SK-N-SH treated with all-trans-retinoic acid at 6 μM for 48 hours (cell line): ENCODE data around the gene RNF168.

Experiments
- ARNTL ChIP-seq: fragments of 450-650 bp; formaldehyde crosslinking; IDR thresholded peaks from 2 replicates; pipeline ENCODE4 v1.5.0; 2020; ENCODE audit warnings: low read depth, mild to moderate bottlenecking, moderate library complexity, borderline replicate concordance
- BACH2 ChIP-seq: fragments of 250-450 bp; sonication (Bioruptor Pico); IDR thresholded peaks from 2 replicates; pipeline ENCODE4 v1.9.0; 2021; ENCODE audit warnings: mild to moderate bottlenecking, borderline replicate concordance
- TOX ChIP-seq: fragments of 250-450 bp; sonication (Bioruptor Pico); IDR thresholded peaks from 2 replicates; pipeline ENCODE4 v1.8.0; 2021; ENCODE audit warnings: mild to moderate bottlenecking, moderate library complexity, borderline replicate concordance
- ZNF8 ChIP-seq: fragments of 450-650 bp; formaldehyde crosslinking; IDR thresholded peaks from 2 replicates; pipeline ENCODE4 v1.5.0; 2020; ENCODE audit warnings: mild to moderate bottlenecking, moderate library complexity
- TF ChIP-seq, protein P1 (sequence below): fragments of 250-450 bp; sonication (Bioruptor Pico); IDR thresholded peaks from 2 replicates; pipeline ENCODE4 v1.8.0; 2020; ENCODE audit warnings: mild to moderate bottlenecking, moderate library complexity, borderline replicate concordance
- TF ChIP-seq, protein P2 (sequence below): fragments of 250-450 bp; sonication (Bioruptor Pico); IDR thresholded peaks from 2 replicates; pipeline ENCODE4 v1.5.0; 2020; ENCODE audit warnings: mild to moderate bottlenecking, moderate library complexity

DNA sequence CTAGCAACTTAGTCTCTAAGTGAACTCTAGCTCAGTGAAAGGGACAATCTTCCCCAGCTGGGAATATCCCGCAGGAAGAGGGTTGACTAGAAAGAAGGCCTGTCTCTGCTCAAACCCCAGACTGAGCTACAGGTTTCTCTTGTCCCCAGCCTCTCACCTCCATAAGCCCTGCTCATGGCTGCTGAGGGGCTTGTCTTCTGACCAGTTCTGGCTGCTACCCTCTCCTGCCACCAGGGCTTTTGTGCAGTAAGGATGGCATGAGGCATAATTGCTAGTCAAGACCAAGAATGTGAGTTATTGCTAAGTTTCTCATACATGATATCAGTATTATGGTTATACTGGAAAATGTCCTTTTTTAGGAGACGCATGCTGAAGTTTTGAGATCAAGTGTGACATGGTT, 43.5 kb upstream of the RNF168 start:
- TF ChIP-seq BACH2 (CRISPR knock-in tag) (no peak), ZNF8 (CRISPR knock-in tag) (no peak), TOX (CRISPR knock-in tag) (no peak), ARNTL (CRISPR knock-in tag) (no peak)
- TF ChIP-seq, protein P1, sequence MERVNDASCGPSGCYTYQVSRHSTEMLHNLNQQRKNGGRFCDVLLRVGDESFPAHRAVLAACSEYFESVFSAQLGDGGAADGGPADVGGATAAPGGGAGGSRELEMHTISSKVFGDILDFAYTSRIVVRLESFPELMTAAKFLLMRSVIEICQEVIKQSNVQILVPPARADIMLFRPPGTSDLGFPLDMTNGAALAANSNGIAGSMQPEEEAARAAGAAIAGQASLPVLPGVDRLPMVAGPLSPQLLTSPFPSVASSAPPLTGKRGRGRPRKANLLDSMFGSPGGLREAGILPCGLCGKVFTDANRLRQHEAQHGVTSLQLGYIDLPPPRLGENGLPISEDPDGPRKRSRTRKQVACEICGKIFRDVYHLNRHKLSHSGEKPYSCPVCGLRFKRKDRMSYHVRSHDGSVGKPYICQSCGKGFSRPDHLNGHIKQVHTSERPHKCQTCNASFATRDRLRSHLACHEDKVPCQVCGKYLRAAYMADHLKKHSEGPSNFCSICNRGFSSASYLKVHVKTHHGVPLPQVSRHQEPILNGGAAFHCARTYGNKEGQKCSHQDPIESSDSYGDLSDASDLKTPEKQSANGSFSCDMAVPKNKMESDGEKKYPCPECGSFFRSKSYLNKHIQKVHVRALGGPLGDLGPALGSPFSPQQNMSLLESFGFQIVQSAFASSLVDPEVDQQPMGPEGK (CRISPR knock-in tag) = no peak
- TF ChIP-seq, protein P2, sequence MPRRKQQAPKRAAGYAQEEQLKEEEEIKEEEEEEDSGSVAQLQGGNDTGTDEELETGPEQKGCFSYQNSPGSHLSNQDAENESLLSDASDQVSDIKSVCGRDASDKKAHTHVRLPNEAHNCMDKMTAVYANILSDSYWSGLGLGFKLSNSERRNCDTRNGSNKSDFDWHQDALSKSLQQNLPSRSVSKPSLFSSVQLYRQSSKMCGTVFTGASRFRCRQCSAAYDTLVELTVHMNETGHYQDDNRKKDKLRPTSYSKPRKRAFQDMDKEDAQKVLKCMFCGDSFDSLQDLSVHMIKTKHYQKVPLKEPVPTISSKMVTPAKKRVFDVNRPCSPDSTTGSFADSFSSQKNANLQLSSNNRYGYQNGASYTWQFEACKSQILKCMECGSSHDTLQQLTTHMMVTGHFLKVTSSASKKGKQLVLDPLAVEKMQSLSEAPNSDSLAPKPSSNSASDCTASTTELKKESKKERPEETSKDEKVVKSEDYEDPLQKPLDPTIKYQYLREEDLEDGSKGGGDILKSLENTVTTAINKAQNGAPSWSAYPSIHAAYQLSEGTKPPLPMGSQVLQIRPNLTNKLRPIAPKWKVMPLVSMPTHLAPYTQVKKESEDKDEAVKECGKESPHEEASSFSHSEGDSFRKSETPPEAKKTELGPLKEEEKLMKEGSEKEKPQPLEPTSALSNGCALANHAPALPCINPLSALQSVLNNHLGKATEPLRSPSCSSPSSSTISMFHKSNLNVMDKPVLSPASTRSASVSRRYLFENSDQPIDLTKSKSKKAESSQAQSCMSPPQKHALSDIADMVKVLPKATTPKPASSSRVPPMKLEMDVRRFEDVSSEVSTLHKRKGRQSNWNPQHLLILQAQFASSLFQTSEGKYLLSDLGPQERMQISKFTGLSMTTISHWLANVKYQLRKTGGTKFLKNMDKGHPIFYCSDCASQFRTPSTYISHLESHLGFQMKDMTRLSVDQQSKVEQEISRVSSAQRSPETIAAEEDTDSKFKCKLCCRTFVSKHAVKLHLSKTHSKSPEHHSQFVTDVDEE (CRISPR knock-in tag) = no peak
